ENCODE measurements around the gene PLIN4.

DNA sequence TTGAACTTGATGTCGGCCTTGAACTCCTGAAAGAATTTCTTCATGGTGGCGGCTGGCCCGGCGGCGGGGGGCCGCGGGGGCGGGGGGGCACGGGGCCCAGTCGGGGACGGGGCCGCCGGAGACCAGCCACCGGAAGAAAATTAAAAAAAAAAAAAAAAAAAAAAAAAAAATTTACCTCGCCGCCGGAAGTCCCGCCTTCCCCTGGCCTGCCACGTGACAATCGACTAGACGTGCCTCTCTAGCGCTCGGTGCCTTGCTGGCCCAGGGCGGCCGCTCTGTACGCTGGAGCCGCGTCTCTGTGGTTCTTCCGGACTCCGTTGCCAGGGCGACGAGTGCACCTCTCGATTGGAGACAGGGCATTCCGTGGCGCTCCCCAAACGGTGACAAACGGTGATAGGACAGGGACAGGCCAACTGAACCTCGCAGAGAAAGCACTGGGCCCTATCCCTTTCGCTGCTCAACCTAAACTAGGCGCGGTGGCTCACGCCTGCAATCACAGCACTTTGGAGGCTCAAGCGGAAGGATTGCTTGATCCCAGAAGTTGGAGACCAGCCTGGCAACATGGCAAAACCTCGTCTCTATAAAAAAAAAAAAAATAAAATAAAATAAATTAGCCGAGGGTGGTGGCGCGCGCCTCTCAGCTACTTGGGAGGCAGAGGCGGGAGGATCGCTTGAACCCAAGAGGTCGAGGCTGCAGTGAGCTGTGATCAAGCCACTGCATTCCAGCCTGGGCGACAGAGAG, 60.5 kb downstream of the PLIN4 start, which contains the start of gene UBXN6:
- TF ChIP-seq ELF4 (IDR thresholded peaks at IDR 0.05) (no peak; the same call in 1 of the 2 replicates), SP1 (IDR thresholded peaks at IDR 0.05) (no peak), BHLHE40 (IDR thresholded peaks at IDR 0.05; ENCODE audit: borderline replicate concordance) (no peak), ZNF384 (IDR thresholded peaks at IDR 0.05) (peak; percentile 93), FOXM1 (IDR thresholded peaks at IDR 0.05; ENCODE audit: borderline replicate concordance) (no peak)

All from HEK293T (cell line).